HT1080 (cell line): ENCODE data around the gene MGARP. TPM values are rescaled to one million over a fixed set of nuclear protein-coding genes. Genes with fewer than 3 reads are reported as not detected.
"Not testable (repeated sequence)": the region's sequence is repeated elsewhere in the genome, so short reads cannot be mapped to it uniquely, and the experiment has no call there.

ENCODE experiments used
- DNase-seq: peaks from one replicate; pipeline ENCODE4 v3.0.0-alpha.2; 2015; ENCODE audit warnings: low read depth
- polyA plus RNA-seq, 2 experiments: library from polyadenylated mRNA; depleted of rRNA; stranded (reverse); fragments of >200 nt; gene quantifications; 2 replicates each; pipeline ENCODE4 v1.2.3, GENCODE V29; 2015
- total RNA-seq: library from RNA; depleted of rRNA; stranded (reverse); fragments of >200 nt; shearing (Covaris generic); gene quantifications from 2 replicates; pipeline ENCODE4 v1.2.3, GENCODE V29; 2014; rRNA removed

Gene MGARP
- total RNA-seq, result 0.07 TPM in 1 of 2 replicates, not detected in the other
- 0.05 and 0.12 TPM in 2 replicates for polyA plus RNA-seq (2015; cell fraction: cytosol; rRNA removed)
- polyA plus RNA-seq (2015; cell fraction: nucleus; rRNA removed), result 0.12 TPM in 1 of 2 replicates, not detected in the other

GRCh38 chr4:139279760-139280620 lies at the start of gene MGARP:
Gene MGARP (minus strand): TSS chr4:139280225. CDS start chr4:139280158, 67 bp downstream.
- DNase-seq, result no peak

- no peak for DNase-seq
Measured at GRCh38 chr4:139329665-139330200, 49.7 kb upstream of the MGARP start.

GRCh38 chr4:139324620-139325019 lies 44.6 kb upstream of the MGARP start:
- DNase-seq, result no peak

- not testable (repeated sequence) for DNase-seq
Measured at GRCh38 chr4:139322541-139322940, 42.5 kb upstream of the MGARP start.

GRCh38 chr4:139322070-139322469 lies 42.0 kb upstream of the MGARP start:
- not testable (repeated sequence) for DNase-seq

GRCh38 chr4:139319571-139319970 lies 39.5 kb upstream of the MGARP start:
- no peak for DNase-seq

GRCh38 chr4:139317635-139318034 lies 37.6 kb upstream of the MGARP start:
- no peak for DNase-seq

- no peak for DNase-seq
Measured at GRCh38 chr4:139316733-139317132, 36.7 kb upstream of the MGARP start.

GRCh38 chr4:139315221-139315675 lies 35.2 kb upstream of the MGARP start:
- no peak for DNase-seq

GRCh38 chr4:139314047-139314800 lies 34.2 kb upstream of the MGARP start:
- DNase-seq, result no peak

- not testable (repeated sequence) for DNase-seq
Measured at GRCh38 chr4:139313414-139313813, 33.4 kb upstream of the MGARP start.

- no peak for DNase-seq
Measured at GRCh38 chr4:139312552-139313332, 32.7 kb upstream of the MGARP start.

GRCh38 chr4:139311909-139312308 lies 31.9 kb upstream of the MGARP start:
- DNase-seq, result no peak

- no peak for DNase-seq
Measured at GRCh38 chr4:139304920-139305319, 24.9 kb upstream of the MGARP start.

- peak; percentile 58 for DNase-seq
Measured at GRCh38 chr4:139301821-139302611, 22.0 kb upstream of the MGARP start, which contains the start of gene NDUFC1. Gene NDUFC1 (minus strand): TSS chr4:139302477. CDS start chr4:139295798, 6,679 bp downstream.

GRCh38 chr4:139301113-139301820 lies 21.2 kb upstream of the MGARP start, which contains the start of gene NAA15:
Gene NAA15 (plus strand): TSS chr4:139301505. CDS start chr4:139301778, 273 bp downstream.
- peak; percentile 99 for DNase-seq

GRCh38 chr4:139300431-139301112 lies 20.5 kb upstream of the MGARP start:
- peak; percentile 60 for DNase-seq

- no peak for DNase-seq
Measured at GRCh38 chr4:139299536-139299935, 19.5 kb upstream of the MGARP start.
